Liver (tissue), 3 donors: ENCODE results near the gene THADA.

Experiments used
- EGR1 ChIP-seq, 2 donors: IDR thresholded peaks; 2 replicates each; pipeline ENCODE4 v1.6.1; 2016 to 2018; ENCODE audit warnings: antibody characterized with exemption in 2 of 2, low read depth in 2 of 2
- GABPA ChIP-seq, 2 donors: IDR thresholded peaks in 1 of 2; conservative IDR thresholded peaks in 1 of 2; 2 replicates each; pipeline ENCODE4 v1.6.1; 2016; ENCODE audit warnings: antibody characterized with exemption in 2 of 2, mild to moderate bottlenecking in 1 of 2, moderate library complexity in 1 of 2
- HNF4G ChIP-seq: IDR thresholded peaks from 2 replicates; pipeline ENCODE4 v1.6.1; 2016; ENCODE audit warnings: antibody characterized with exemption
- SP1 ChIP-seq: IDR thresholded peaks from 2 replicates; pipeline ENCODE4 v1.6.1; 2018; ENCODE audit warnings: antibody characterized with exemption, mild to moderate bottlenecking
- ZBTB33 ChIP-seq: IDR thresholded peaks from 2 replicates; pipeline ENCODE4 v1.6.1; 2016; ENCODE audit warnings: antibody characterized with exemption
- TF ChIP-seq, protein P1 (sequence below): fragments of 150-350 bp; IDR thresholded peaks from 2 replicates; pipeline ENCODE4 v1.5.1; 2017; ENCODE audit warnings: improper control_type of control experiment, low read depth, low read length; ENCODE audit not compliant: missing input control
- TF ChIP-seq, protein P2 (sequence below): IDR thresholded peaks from 2 replicates; pipeline ENCODE4 v1.6.1; 2016; ENCODE audit warnings: antibody characterized with exemption
- TF ChIP-seq, protein P3 (sequence below): IDR thresholded peaks from 2 replicates; pipeline ENCODE4 v1.6.1; 2016; ENCODE audit warnings: antibody characterized with exemption
- donor health status: healthy.
- donor health status: healthy.

GRCh38 chr2:43537137-43537536 lies 58.7 kb downstream of the THADA start:
- TF ChIP-seq, protein P1, sequence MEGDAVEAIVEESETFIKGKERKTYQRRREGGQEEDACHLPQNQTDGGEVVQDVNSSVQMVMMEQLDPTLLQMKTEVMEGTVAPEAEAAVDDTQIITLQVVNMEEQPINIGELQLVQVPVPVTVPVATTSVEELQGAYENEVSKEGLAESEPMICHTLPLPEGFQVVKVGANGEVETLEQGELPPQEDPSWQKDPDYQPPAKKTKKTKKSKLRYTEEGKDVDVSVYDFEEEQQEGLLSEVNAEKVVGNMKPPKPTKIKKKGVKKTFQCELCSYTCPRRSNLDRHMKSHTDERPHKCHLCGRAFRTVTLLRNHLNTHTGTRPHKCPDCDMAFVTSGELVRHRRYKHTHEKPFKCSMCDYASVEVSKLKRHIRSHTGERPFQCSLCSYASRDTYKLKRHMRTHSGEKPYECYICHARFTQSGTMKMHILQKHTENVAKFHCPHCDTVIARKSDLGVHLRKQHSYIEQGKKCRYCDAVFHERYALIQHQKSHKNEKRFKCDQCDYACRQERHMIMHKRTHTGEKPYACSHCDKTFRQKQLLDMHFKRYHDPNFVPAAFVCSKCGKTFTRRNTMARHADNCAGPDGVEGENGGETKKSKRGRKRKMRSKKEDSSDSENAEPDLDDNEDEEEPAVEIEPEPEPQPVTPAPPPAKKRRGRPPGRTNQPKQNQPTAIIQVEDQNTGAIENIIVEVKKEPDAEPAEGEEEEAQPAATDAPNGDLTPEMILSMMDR, result no peak
- TF ChIP-seq, protein P2, sequence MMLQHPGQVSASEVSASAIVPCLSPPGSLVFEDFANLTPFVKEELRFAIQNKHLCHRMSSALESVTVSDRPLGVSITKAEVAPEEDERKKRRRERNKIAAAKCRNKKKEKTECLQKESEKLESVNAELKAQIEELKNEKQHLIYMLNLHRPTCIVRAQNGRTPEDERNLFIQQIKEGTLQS, result no peak
- TF ChIP-seq GABPA (IDR thresholded peaks at IDR 0.05 in 1 of 2, conservative IDR thresholded peaks at IDR 0.05 in 1 of 2) (no peak), EGR1 (IDR thresholded peaks at IDR 0.05; ENCODE audit: low read depth in 2 of 2) (no peak), SP1 (no peak), ZBTB33 (no peak), HNF4G (no peak)
- TF ChIP-seq, protein P3, sequence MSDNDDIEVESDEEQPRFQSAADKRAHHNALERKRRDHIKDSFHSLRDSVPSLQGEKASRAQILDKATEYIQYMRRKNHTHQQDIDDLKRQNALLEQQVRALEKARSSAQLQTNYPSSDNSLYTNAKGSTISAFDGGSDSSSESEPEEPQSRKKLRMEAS, result no peak
